NCI-H82 treated with DMSO at 0.1 percent for 48 hours (cell line): ENCODE results near the gene PNPLA7.
"Not testable (repeated sequence)": the region's sequence is repeated elsewhere in the genome, so short reads cannot be mapped to it uniquely, and the experiment has no call there.

Source experiments
- DNase-seq: peaks from one replicate; lab custom pipeline; 2025; ENCODE audit not compliant: unreplicated experiment; lab: John Stamatoyannopoulos, UW

PNPLA7 gene

GRCh38 chr9:137550231-137550621 lies at the start of gene PNPLA7:
Gene PNPLA7 (minus strand): TSS chr9:137550402. CDS start chr9:137550197, 205 bp downstream.
- peak; percentile 19 for DNase-seq

- no peak for DNase-seq
These were observed 48.7 kb upstream of the PNPLA7 start for GRCh38 chr9:137598943-137599342.

GRCh38 chr9:137596577-137596976 lies 46.4 kb upstream of the PNPLA7 start:
- DNase-seq: not testable (repeated sequence)

- DNase-seq: no peak
These were observed 43.0 kb upstream of the PNPLA7 start for GRCh38 chr9:137593176-137593575.

GRCh38 chr9:137592767-137593166 lies 42.6 kb upstream of the PNPLA7 start:
- DNase-seq: no peak

- peak; percentile 55 for DNase-seq
These were observed 40.5 kb upstream of the PNPLA7 start, which contains the start of gene ZMYND19 for GRCh38 chr9:137590469-137591383. Gene ZMYND19 (minus strand): TSS chr9:137590512. CDS start chr9:137590263, 249 bp downstream.

- DNase-seq: no peak
These were observed 39.9 kb upstream of the PNPLA7 start for GRCh38 chr9:137590123-137590468.

- no peak for DNase-seq
These were observed 39.4 kb upstream of the PNPLA7 start for GRCh38 chr9:137589441-137590122.

GRCh38 chr9:137588891-137589290 lies 38.7 kb upstream of the PNPLA7 start:
- DNase-seq: no peak

- DNase-seq: no peak
These were observed 38.1 kb upstream of the PNPLA7 start for GRCh38 chr9:137588311-137588710.

GRCh38 chr9:137586854-137587253 lies 36.7 kb upstream of the PNPLA7 start:
- no peak for DNase-seq

- no peak for DNase-seq
These were observed 33.8 kb upstream of the PNPLA7 start for GRCh38 chr9:137583957-137584356.

GRCh38 chr9:137583347-137583746 lies 33.1 kb upstream of the PNPLA7 start:
- no peak for DNase-seq

- DNase-seq: no peak
These were observed 32.2 kb upstream of the PNPLA7 start for GRCh38 chr9:137582286-137582860.

GRCh38 chr9:137581361-137582285 lies 31.4 kb upstream of the PNPLA7 start:
- DNase-seq: no peak

- DNase-seq: no peak
These were observed 30.7 kb upstream of the PNPLA7 start for GRCh38 chr9:137580954-137581322.

- no peak for DNase-seq
These were observed 30.2 kb upstream of the PNPLA7 start for GRCh38 chr9:137580209-137580953.

- DNase-seq: no peak
These were observed 29.0 kb upstream of the PNPLA7 start for GRCh38 chr9:137579259-137579604.

- DNase-seq: peak; percentile 65
These were observed 28.5 kb upstream of the PNPLA7 start, which contains the start of gene DPH7 for GRCh38 chr9:137578518-137579258. Gene DPH7 (minus strand): TSS chr9:137578925. CDS start chr9:137578777, 148 bp downstream.
